CD8-positive, alpha-beta memory T cell (primary cell): Measurements from ENCODE around the gene ZNF397. TPM values are rescaled to one million over a fixed set of nuclear protein-coding genes. Genes with fewer than 3 reads are reported as not detected.

Experiments used
- CTCF ChIA-PET: fragments of 350-600 bp; sonication (Branson Sonifier 250); formaldehyde crosslinking; loops from one replicate; lab custom pipeline; 2021; ENCODE audit warnings: antibody characterized with exemption; lab: Charles Lee
- POLR2A ChIA-PET: fragments of 350-600 bp; sonication (Branson Sonifier 250); formaldehyde crosslinking; loops from one replicate; lab custom pipeline; 2021; ENCODE audit warnings: antibody characterized with exemption; lab: Charles Lee
- DNase-seq, 5 donors: peaks; one replicate each; pipeline versions ENCODE4 v3.0.0 to v3.0.0-alpha.2; 2020 to 2022; ENCODE audit warnings: mixed read lengths in 1 of 5
- H3K27ac ChIP-seq: one replicate; pipeline ENCODE4 v1.7.0; 2013; ENCODE audit warnings: low read depth, mild to moderate bottlenecking, low read length, moderate library complexity
- H3K27me3 ChIP-seq: 2 replicates; pipeline ENCODE4 v1.7.0; 2013; ENCODE audit warnings: low read length, mild to moderate bottlenecking; ENCODE audit not compliant: insufficient read depth, poor library complexity, severe bottlenecking
- H3K36me3 ChIP-seq: 2 replicates; pipeline ENCODE4 v1.7.0; 2013; ENCODE audit warnings: mild to moderate bottlenecking, low read length, moderate library complexity; ENCODE audit not compliant: insufficient read depth
- H3K4me1 ChIP-seq: 2 replicates; pipeline ENCODE4 v1.7.0; 2013; ENCODE audit warnings: mild to moderate bottlenecking, low read length, moderate library complexity; ENCODE audit not compliant: insufficient read depth
- H3K4me3 ChIP-seq: 2 replicates; pipeline ENCODE4 v1.7.0; 2013; ENCODE audit warnings: mild to moderate bottlenecking, low read length
- H3K9me3 ChIP-seq: 2 replicates; pipeline ENCODE4 v1.7.0; 2013; ENCODE audit warnings: mild to moderate bottlenecking, low read length
- H3K27ac Mint-ChIP-seq, 8 donors: one replicate each; pipeline ENCODE4 v1.8.0; 2020 to 2021; ENCODE audit warnings: mixed read lengths in 8 of 8, mild to moderate bottlenecking in 6 of 8, inconsistent platforms in 3 of 8, moderate library complexity in 3 of 8
- H3K27me3 Mint-ChIP-seq, 2 donors: one replicate each; pipeline ENCODE4 v1.8.0; 2020 to 2021; ENCODE audit warnings: mixed read lengths in 2 of 2, mild to moderate bottlenecking in 1 of 2, moderate library complexity in 1 of 2
- H3K36me3 Mint-ChIP-seq, 3 donors: one replicate each; pipeline ENCODE4 v1.8.0; 2020 to 2021; ENCODE audit warnings: mixed read lengths in 3 of 3, inconsistent platforms in 1 of 3, mild to moderate bottlenecking in 1 of 3
- H3K4me1 Mint-ChIP-seq, 3 donors: one replicate each; pipeline ENCODE4 v1.8.0; 2020 to 2021; ENCODE audit warnings: mixed read lengths in 3 of 3, inconsistent platforms in 1 of 3, mild to moderate bottlenecking in 1 of 3
- H3K4me3 Mint-ChIP-seq, 7 donors: one replicate each; pipeline ENCODE4 v1.8.0; 2020 to 2021; ENCODE audit warnings: mixed read lengths in 7 of 7, mild to moderate bottlenecking in 6 of 7, moderate library complexity in 4 of 7, inconsistent platforms in 2 of 7
- H3K9me3 Mint-ChIP-seq, 5 donors: one replicate each; pipeline ENCODE4 v1.8.0; 2020 to 2022; ENCODE audit warnings: mixed read lengths in 5 of 5, mild to moderate bottlenecking in 3 of 5, moderate library complexity in 2 of 5, inconsistent platforms in 1 of 5
- polyA plus RNA-seq: library from polyadenylated mRNA; unstranded; fragments of 300-500 nt; fragmentation: Illumina TruSeq; gene quantifications from one replicate; pipeline ENCODE4 v1.2.3, GENCODE V29; 2021
- total RNA-seq, 2 experiments: library from RNA; stranded (reverse); gene quantifications; one replicate each; pipeline ENCODE4 v1.2.3, GENCODE V29; 2021

Gene ZNF397
- total RNA-seq (10 to 100 TPM; 20.9 to 22.5 TPM), polyA plus RNA-seq (6.7 TPM)

DNA sequence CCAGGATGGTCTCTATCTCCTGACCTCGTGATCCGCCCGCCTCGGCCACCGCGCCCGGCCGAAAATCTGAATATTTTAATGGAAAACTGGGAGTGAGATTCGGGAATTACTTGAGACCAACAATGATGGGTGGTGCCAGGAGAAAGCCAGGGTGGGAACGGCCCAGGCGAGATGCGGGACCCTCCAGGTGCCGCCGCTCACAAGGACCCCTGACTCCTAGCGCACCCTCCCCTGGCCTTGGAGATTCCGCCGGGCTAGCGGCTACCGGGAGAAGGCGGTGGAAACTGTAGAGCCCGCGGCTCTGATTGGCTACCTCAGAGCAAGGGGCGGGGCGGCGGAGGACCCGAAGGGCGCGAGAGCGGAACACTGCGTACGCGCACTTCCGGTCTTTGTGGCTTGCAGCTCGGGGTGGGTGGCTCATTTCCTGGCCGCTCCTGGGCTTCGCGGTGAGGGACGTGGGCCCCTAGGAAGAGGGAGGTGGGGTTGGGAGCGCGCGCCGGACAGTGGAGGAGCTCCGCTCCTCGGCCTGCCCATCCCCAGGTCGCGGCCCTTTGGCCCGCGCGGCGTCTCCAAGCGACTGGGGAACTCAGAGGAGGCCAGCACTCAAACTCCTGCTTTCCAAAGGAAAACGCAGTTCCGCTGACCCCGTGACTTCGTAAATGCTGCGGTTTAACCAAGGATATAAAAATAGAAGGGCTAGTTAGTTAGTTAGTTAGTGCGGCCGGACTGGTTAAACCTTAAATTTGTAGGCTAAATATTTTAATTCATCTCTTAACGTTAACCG lies at the start of gene ZNF397:
Gene ZNF397 (plus strand): TSS at position 371 of the 784 bp plus-strand sequence. CDS start 1,437 bp downstream, outside the sequence.
- H3K36me3 ChIP-seq, result peaks cover 34% of the 10 kb centered on the region
- peak within 1 kb of the TSS; percentile 96 to 100 (median 97) for H3K4me3 Mint-ChIP-seq
- peak; percentile 91 to 97 (median 94) for DNase-seq
- H3K27me3 ChIP-seq, result no peaks in the 10 kb centered on the region
- peaks cover 18% of the 10 kb centered on the region for H3K4me1 ChIP-seq
- H3K4me1 Mint-ChIP-seq, result peaks cover 18 to 36% (median 35%) of the 10 kb centered on the region in 3 donors
- H3K27ac ChIP-seq, result peak within 1 kb of the TSS; percentile 97
- H3K27ac Mint-ChIP-seq, result peak within 1 kb of the TSS; percentile 97 to 100 (median 98)
- no peaks in the 10 kb centered on the region for H3K9me3 ChIP-seq
- H3K9me3 Mint-ChIP-seq, result peaks cover 0 to 4% (median 0%) of the 10 kb centered on the region in 5 donors
- ChIA-PET CTCF (interaction anchor here (0.6 to 1.9 kb wide), 7 partner anchors 11 to 214 kb away, joined by 3 to 8 read pairs (median 4); partner anchors contain the start of gene ZNF24), POLR2A (interaction anchor here (0.6 to 1.9 kb wide), 9 partner anchors 26 to 732 kb away, joined by 3 to 14 read pairs (median 4); partner anchors contain the start of genes MAPRE2, ZNF24 and ZSCAN30)
- H3K36me3 Mint-ChIP-seq, result peaks cover 26 to 43% (median 26%) of the 10 kb centered on the region in 3 donors
- peak within 1 kb of the TSS; percentile 91 for H3K4me3 ChIP-seq
- H3K27me3 Mint-ChIP-seq, result peaks cover 0 to 2% of the 10 kb centered on the region in 2 donors

- Histone ChIP-seq H3K36me3 (no peaks in the 10 kb centered on the region), H3K9me3 (no peaks in the 10 kb centered on the region), H3K4me1 (no peaks in the 10 kb centered on the region), H3K27me3 (no peaks in the 10 kb centered on the region), H3K4me3 (no peak overlapping the region), H3K27ac (no peak overlapping the region)
- no peaks in the 10 kb centered on the region for H3K36me3 Mint-ChIP-seq
- ChIA-PET CTCF (interaction anchor here (1.3 kb wide), 1 partner anchor 14 kb away, joined by 3 read pairs; no protein-coding TSS in a partner anchor), POLR2A (no interaction called here)
- peaks cover 0 to 6% of the 10 kb centered on the region in 2 donors for H3K27me3 Mint-ChIP-seq
- no peaks in the 10 kb centered on the region for H3K9me3 Mint-ChIP-seq
- H3K4me1 Mint-ChIP-seq, result no peaks in the 10 kb centered on the region
- no peak overlapping the region for H3K27ac Mint-ChIP-seq
- no peak for DNase-seq
- no peak overlapping the region for H3K4me3 Mint-ChIP-seq
Observed at GRCh38 chr18:35191698-35192025, 49.2 kb upstream of the ZNF397 start.

DNA sequence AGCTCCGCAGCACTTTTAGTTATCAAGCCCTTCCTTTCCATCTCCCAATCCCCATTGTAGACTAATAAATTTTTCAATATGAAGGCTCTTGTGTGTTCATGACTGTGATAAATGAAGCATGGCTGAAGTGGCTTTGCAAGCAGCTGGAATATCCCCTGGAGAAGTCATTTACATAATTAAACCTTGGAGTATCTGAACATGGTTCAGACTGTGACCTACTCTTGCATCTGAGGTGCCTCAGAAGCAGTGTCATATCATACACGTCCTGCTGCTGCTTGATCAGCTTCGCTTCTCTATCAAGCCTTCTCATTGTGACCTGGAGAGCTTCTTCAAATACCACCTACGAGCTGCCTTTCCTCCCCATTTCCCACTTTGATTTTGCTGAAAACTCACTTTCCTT lies 48.4 kb upstream of the ZNF397 start:
- Histone ChIP-seq H3K4me3 (no peak overlapping the region), H3K4me1 (no peaks in the 10 kb centered on the region), H3K36me3 (no peaks in the 10 kb centered on the region), H3K27ac (no peak overlapping the region), H3K27me3 (no peaks in the 10 kb centered on the region), H3K9me3 (no peaks in the 10 kb centered on the region)
- Mint-ChIP-seq H3K4me1 (no peaks in the 10 kb centered on the region), H3K27ac (no peak overlapping the region), H3K36me3 (no peaks in the 10 kb centered on the region), H3K9me3 (no peaks in the 10 kb centered on the region), H3K4me3 (no peak overlapping the region), H3K27me3 (peaks cover 0 to 6% of the 10 kb centered on the region in 2 donors)
- no peak for DNase-seq
- ChIA-PET CTCF (interaction anchor here (1.3 kb wide), 1 partner anchor 14 kb away, joined by 3 read pairs; no protein-coding TSS in a partner anchor), POLR2A (no interaction called here)

DNA sequence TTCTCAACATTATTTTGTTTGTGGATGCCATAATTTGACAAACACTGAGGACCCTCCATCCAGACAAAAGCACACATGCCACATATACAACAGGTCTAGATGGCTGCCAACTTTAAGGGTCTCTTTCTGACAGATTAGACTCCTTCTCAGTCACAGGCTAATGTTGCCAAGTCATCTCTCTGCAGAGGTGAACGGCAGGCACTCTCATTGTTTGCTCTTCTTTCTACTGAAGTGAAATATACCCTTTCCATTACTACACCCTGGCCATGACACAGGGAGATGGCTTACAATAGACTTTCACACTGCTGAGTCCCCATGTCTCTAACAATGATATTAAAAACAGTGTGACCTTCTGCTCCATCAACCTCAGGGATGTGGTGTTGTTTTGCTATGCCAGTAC lies 47.5 kb upstream of the ZNF397 start:
- Histone ChIP-seq H3K4me1 (no peaks in the 10 kb centered on the region), H3K27me3 (no peaks in the 10 kb centered on the region), H3K27ac (no peak overlapping the region), H3K9me3 (no peaks in the 10 kb centered on the region), H3K36me3 (no peaks in the 10 kb centered on the region), H3K4me3 (no peak overlapping the region)
- ChIA-PET CTCF (no interaction called here), POLR2A (no interaction called here)
- DNase-seq, result no peak
- H3K4me1 Mint-ChIP-seq, result no peaks in the 10 kb centered on the region
- H3K27me3 Mint-ChIP-seq, result peaks cover 0 to 8% of the 10 kb centered on the region in 2 donors
- H3K9me3 Mint-ChIP-seq, result no peaks in the 10 kb centered on the region
- no peaks in the 10 kb centered on the region for H3K36me3 Mint-ChIP-seq
- H3K27ac Mint-ChIP-seq, result no peak overlapping the region
- H3K4me3 Mint-ChIP-seq, result no peak overlapping the region

GRCh38 chr18:35197296-35197695 lies 43.5 kb upstream of the ZNF397 start:
- Mint-ChIP-seq H3K9me3 (no peaks in the 10 kb centered on the region), H3K4me1 (no peaks in the 10 kb centered on the region), H3K27ac (no peak overlapping the region), H3K27me3 (peaks cover 2 to 25% of the 10 kb centered on the region in 2 donors), H3K36me3 (no peaks in the 10 kb centered on the region), H3K4me3 (no peak overlapping the region)
- H3K36me3 ChIP-seq, result no peaks in the 10 kb centered on the region
- no peaks in the 10 kb centered on the region for H3K9me3 ChIP-seq
- POLR2A ChIA-PET, result no interaction called here
- CTCF ChIA-PET, result no interaction called here
- H3K27me3 ChIP-seq, result no peaks in the 10 kb centered on the region
- DNase-seq, result no peak
- H3K4me1 ChIP-seq, result no peaks in the 10 kb centered on the region
- no peak overlapping the region for H3K4me3 ChIP-seq
- no peak overlapping the region for H3K27ac ChIP-seq

DNA sequence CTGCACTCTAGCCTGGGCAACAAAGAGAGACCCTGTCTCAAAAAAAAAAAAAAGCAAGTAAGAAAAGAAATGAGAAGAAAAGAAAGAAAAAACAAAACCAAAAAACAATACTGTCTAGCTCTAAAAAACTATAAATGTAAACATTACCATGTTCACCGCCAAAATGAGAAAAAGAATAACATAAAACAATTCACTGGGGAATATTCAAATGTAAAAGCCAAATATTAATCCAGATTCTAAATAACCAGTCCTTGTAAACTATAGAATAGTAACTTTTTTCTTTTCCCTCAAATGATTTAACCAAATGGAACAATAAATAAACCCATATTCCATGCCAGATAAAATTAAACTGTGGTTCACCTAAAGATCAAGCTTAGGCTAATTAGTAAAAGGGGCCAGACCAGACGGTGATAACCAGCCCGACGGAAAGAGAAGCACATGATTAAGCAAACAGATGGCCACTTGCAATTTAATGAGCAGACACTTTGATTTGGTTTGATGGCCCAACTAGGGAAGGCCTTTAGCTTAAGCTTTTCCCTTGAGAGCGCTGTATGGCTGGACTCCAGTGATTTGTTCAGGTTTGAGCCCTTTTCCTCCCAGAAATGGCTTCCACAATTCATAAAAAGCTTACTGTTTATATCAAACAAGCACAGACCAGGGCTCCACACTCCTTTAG lies 39.4 kb upstream of the ZNF397 start:
- Mint-ChIP-seq H3K4me1 (no peaks in the 10 kb centered on the region), H3K27me3 (peaks cover 9 to 32% of the 10 kb centered on the region in 2 donors), H3K9me3 (peaks cover 0 to 7% (median 0%) of the 10 kb centered on the region in 5 donors), H3K36me3 (peaks cover 0 to 7% (median 0%) of the 10 kb centered on the region in 3 donors), H3K4me3 (no peak overlapping the region), H3K27ac (no peak overlapping the region)
- no peak overlapping the region for H3K4me3 ChIP-seq
- no peak overlapping the region for H3K27ac ChIP-seq
- no peaks in the 10 kb centered on the region for H3K36me3 ChIP-seq
- DNase-seq, result no peak
- POLR2A ChIA-PET, result no interaction called here
- no peaks in the 10 kb centered on the region for H3K27me3 ChIP-seq
- H3K4me1 ChIP-seq, result no peaks in the 10 kb centered on the region
- no peaks in the 10 kb centered on the region for H3K9me3 ChIP-seq
- CTCF ChIA-PET, result no interaction called here

DNA sequence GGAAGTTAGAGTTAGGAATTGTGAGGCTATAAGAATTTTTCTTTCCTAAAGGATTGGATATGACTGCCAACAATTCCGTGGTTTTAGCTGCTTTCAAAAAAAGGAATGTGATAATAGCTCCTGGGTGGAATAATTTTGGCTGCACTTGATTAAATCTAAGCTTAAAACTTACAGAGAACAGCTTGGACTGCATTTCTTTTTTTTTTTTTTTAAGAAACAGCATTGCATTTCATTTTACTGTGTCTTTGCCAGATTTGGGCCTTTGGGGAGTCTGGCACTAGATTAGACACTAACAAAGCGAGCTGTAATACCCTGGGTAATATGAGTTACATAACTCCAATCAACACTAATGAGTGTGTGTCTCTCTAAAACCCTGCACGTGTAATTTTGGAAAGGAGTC lies 37.8 kb upstream of the ZNF397 start:
- H3K36me3 Mint-ChIP-seq, result peaks cover 0 to 7% (median 0%) of the 10 kb centered on the region in 3 donors

More for the DNA sequence above, 37.8 kb upstream of the ZNF397 start:
- POLR2A ChIA-PET, result no interaction called here
- CTCF ChIA-PET, result interaction anchor here (1.3 kb wide), 1 partner anchor 11 kb away, joined by 3 read pairs; no protein-coding TSS in a partner anchor
- H3K4me3 Mint-ChIP-seq, result no peak overlapping the region
- H3K9me3 Mint-ChIP-seq, result peaks cover 0 to 7% (median 0%) of the 10 kb centered on the region in 5 donors
- no peak for DNase-seq
- H3K27ac Mint-ChIP-seq, result no peak overlapping the region
- no peak overlapping the region for H3K4me3 ChIP-seq
- peaks cover 9 to 32% of the 10 kb centered on the region in 2 donors for H3K27me3 Mint-ChIP-seq
- H3K4me1 ChIP-seq, result no peaks in the 10 kb centered on the region
- H3K4me1 Mint-ChIP-seq, result no peaks in the 10 kb centered on the region
- no peaks in the 10 kb centered on the region for H3K27me3 ChIP-seq
- H3K9me3 ChIP-seq, result no peaks in the 10 kb centered on the region
- H3K27ac ChIP-seq, result no peak overlapping the region
- H3K36me3 ChIP-seq, result no peaks in the 10 kb centered on the region
